ENCODE measurements around the gene COL7A1.

GRCh38 chr3:48553361-48553760 is 41.8 kb downstream of the COL7A1 start:
- TF ChIP-seq CTCF (conservative IDR thresholded peaks at IDR 0.05; ENCODE audit: low read length) (no peak), EZH2phosphoT487 (IDR thresholded peaks at IDR 0.05; ENCODE audit: borderline replicate concordance) (no peak)
